ENCODE data around the gene MPV17L2.

- no peak for TF ChIP-seq CTCF (IDR thresholded peaks at IDR 0.05; ENCODE audit: poor library complexity, severe bottlenecking)
- no peak for TF ChIP-seq REST (IDR thresholded peaks at IDR 0.05; ENCODE audit: borderline replicate concordance)
- no peak for TF ChIP-seq SMC3 (conservative IDR thresholded peaks at IDR 0.05; ENCODE audit: poor library complexity)
- TF ChIP-seq POLR2AphosphoS5 (IDR thresholded peaks at IDR 0.05), result no peak
- TF ChIP-seq EZH2 (IDR thresholded peaks at IDR 0.05; ENCODE audit: borderline replicate concordance, insufficient read depth, low read length, poor library complexity, severe bottlenecking), result no peak
- TF ChIP-seq EP300 (conservative IDR thresholded peaks at IDR 0.05; ENCODE audit: poor library complexity, severe bottlenecking), result no peak
- TF ChIP-seq RAD21 (conservative IDR thresholded peaks at IDR 0.05), result no peak
- no peak for TF ChIP-seq MXI1 (conservative IDR thresholded peaks at IDR 0.05; ENCODE audit: poor library complexity, severe bottlenecking)
- no peak for TF ChIP-seq TAF1 (IDR thresholded peaks at IDR 0.05; ENCODE audit: low read depth)
Observed at GRCh38 chr19:18196511-18196845, 3.5 kb downstream of the MPV17L2 start.
